Measurements from ENCODE around the gene SETD2.
A peak's percentile ranks its signal among the peaks of the same experiment; 100 is the strongest.
"Not testable (repeated sequence)": the region's sequence is repeated elsewhere in the genome, so short reads cannot be mapped to it uniquely, and the experiment has no call there.

The SETD2 gene

DNA sequence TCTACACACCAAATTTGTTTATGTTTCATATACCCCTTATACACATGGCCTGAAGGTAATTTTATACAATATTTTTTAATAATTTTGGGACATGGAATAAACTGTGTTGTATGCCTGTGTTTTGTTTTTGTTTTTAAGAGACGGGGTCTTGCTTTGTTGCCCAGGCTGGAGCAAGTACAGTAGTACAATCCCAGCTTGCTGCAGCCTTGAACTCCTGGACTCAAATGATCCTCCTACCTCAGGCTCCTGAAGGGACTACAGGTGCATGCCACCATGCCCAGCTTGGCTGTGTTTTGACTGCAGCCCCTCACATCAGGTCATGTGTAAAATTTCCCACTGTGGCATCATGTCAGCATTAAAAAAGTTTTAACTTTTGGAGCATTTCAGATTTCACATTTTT lies 18.6 kb downstream of the SETD2 start:
- DNase-seq: no peak

DNA sequence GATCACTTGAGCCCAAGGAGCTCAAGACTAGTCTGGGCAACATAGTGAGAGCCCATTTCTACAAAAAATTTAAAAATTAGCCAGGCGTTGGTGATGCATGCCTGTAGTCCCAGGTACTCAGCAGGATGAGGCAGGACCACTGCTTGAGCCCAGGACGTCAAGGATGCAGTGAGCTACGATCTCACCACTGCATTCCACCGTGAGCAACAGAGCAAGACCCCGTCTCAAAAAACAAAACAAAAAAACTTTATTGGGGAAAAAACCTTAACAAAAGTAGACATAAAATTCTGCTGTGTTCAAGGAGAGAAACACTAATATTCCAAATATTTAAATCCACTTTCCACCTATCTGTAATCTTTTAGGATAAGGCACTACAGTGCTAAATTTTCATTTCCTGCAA lies 20.8 kb downstream of the SETD2 start:
- no peak for DNase-seq

GRCh38 chr3:47142536-47142935 lies 21.4 kb downstream of the SETD2 start:
- DNase-seq: not testable (repeated sequence)

DNA sequence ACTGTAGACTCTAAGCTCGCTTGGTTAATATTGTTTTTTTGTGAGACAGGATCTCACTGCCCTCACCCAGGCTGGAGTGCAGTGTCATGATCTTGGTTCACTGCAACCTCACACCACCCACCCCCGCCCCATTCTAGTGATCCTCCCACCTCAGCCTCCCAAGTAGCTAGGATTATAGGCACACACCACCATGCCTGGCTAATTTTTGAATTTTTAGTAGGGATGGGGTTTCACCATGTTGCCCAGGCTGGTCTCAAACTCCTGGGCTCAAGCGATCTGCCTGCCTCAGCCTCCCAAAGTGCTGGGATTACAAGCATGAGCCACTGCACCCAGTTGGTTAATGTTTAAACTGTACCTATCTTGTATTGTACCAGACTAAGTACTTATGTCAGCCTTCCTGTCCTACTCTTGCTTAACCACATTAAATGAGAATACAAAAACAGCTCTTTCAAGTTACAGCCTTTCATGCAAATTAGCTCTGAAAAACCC lies 22.9 kb downstream of the SETD2 start:
- not testable (repeated sequence) for DNase-seq

GRCh38 chr3:47140553-47140952 lies 23.4 kb downstream of the SETD2 start:
- DNase-seq: not testable (repeated sequence)

DNA sequence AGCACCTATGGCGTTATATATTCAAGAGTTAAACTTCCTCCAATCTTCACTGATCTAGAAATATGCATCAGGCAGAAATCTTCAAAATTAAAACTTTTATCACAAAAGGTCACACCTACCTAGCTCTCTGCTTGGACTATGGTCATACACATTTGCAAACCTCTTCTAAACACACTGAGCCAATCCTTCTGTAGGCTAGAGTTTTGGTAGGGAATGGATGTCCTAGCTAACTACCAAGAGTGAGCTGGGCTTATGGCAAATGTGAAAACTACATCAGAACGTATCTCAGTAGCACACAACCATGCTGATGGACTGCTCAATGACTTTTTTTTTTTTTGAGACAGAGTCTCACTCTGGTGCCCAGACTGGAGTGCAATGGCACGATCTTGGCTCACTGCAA lies 29.6 kb downstream of the SETD2 start:
- DNase-seq: no peak

DNA sequence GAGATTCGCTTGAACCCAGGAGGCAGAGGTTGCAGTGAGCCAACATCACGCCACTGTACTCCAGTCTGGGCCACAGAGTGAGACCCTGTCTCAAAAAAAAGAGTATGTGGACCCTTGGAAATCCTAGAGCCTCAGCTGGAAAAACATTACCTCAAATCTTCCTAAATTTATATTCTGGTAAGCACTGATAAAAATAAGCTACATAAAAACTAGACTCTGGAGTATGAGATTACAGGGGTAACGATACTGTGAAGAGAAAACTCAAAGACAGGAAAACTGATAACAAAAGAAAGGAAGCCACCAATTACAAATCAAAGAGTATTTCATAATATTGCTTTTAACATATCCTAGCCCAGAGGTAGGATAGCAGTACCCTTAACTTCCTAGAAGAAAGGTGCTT lies 30.3 kb downstream of the SETD2 start:
- DNase-seq: no peak

GRCh38 chr3:47130557-47130956 lies 33.4 kb downstream of the SETD2 start:
- DNase-seq: no peak

DNA sequence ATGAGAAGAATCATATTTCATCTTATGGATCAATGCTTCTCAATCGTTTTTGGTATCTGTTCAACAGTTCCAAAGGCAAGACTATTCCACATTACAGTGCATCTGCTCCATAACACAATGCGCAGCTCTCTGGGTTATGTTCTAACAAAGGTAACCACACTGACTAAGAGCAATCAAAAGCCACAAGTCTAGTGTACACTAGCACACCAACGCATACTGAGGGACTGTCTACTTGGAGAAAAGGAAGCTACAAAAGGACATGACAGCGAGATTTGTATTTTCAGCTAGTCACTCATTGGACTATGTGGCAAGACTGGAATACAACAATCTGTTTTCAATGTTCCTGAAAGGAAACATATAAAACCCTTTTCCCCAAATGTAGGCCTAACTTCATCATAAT lies 35.8 kb downstream of the SETD2 start:
- DNase-seq: no peak

- no peak for DNase-seq
Measured at GRCh38 chr3:47123857-47124256, 40.1 kb downstream of the SETD2 start.

DNA sequence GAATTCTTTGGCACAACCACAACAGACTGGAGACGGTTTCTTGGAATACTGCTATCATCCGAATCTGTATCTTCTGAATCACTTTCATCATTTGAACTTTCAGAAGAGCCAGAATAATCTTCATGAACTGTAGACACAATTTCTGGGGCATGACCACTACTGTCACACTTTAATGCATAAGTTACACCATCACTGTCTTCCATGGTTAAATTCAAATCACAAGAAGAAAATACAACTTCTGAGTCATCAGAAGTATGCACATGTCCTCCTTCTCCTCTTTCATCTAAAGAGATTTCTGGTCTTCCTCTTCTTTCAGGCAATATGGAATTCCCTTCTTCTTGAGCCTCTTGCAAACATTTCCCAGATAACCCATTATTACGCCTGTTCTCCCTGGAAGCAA lies 42.5 kb downstream of the SETD2 start:
- DNase-seq: no peak

DNA sequence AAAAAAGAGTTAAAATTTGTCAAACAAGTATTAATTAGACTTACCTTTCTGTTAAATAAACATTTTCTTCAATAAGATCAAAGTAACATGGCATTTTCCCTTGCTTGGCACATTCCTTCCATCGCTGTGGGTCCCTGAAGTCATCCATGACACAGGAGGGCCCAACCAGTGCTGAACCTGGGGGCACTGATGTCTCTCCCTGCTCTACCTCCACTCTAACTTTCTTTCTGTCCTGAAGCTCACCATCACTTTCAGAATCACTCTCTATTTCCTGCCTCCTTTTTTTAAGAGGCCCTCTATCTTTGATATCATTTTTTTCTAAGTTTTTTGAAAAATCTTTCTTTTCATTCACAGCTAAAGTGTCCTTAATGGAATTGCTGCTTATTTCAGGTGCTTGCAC lies 43.8 kb downstream of the SETD2 start:
- DNase-seq: no peak

GRCh38 chr3:47119387-47119786 lies 44.5 kb downstream of the SETD2 start:
- DNase-seq: not testable (repeated sequence)

DNA sequence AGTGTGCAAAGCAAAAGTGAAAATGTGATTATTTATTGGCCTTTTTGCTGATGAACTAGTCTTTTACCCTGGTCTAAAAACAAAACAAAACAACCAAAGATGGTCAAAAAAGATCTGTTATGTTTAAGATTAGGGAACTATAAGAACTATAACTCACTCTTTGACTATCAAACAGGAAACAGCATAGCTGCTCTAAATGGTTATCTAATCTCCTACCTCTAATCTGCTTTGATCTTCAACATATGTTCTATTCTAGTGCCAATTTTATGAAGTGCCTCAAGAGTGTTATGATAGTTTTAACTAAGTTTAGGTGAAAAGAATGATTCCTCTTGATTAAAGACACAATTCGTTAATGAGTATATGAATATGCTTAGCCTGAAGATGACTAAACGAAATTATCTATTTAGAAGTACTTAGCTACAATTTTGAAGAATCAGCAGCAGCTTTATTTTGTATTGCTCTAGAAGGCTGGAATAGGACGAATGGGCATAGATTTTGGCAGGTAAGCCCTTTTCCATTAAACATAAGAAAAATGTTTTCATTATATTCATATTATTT lies 46.0 kb downstream of the SETD2 start:
- DNase-seq: peak; percentile 49

- DNase-seq: not testable (repeated sequence)
Measured at GRCh38 chr3:47115524-47115923, 48.4 kb downstream of the SETD2 start.

DNA sequence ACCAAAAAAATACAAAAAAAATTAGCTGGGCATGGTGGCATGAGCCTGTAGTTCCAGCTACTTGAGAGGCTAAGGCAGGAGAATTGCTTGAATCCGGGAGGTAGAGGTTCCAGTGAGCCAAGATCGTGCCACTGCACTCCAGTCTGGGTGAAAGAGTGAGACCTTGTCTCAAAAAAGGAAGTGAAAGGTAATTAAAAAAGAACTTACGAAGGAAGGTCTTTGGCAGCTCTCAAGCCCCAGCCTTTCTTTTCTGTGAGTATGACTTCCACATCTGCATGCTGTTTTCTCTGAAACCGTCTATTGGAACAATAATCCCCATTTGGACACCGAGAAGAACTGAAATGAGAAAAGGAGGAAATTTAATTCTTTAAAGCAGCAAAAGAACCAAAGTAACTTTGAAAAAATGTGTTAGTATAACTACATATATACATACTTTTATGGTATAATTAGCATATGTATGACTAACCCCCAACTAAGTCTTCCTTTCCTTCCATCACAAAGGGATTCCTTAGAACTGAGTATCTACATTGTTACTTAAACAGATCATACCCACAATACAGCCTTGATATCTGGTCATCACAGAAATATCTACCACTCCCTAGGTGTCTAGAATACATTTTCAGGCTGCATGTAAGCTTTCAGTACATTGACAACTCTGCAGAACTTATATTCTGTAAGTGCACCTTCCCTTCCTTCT lies 50.1 kb downstream of the SETD2 start:
- no peak for DNase-seq

DNA sequence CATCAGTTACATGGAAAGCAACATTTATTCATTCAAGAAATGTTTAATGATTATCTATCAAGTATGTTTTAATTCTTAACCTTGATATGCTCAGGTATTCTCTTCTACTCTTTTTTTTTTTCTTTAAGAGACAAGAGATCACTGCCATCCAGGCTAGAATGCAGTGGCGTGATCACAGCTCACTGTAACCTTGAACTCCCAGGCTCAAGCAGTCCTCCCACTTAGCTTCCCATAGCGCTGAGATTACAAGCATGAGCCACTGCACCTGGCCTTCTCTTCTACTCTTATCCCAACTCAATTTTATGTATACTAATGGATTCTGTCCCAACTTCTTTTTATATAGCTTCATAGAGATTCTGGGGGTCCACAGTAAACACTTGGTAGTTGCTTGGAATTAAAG lies 50.9 kb downstream of the SETD2 start:
- no peak for DNase-seq

- no peak for DNase-seq
Measured at GRCh38 chr3:47109393-47109792, 54.5 kb downstream of the SETD2 start.

- DNase-seq: no peak
Measured at GRCh38 chr3:47108546-47108945, 55.4 kb downstream of the SETD2 start.

DNA sequence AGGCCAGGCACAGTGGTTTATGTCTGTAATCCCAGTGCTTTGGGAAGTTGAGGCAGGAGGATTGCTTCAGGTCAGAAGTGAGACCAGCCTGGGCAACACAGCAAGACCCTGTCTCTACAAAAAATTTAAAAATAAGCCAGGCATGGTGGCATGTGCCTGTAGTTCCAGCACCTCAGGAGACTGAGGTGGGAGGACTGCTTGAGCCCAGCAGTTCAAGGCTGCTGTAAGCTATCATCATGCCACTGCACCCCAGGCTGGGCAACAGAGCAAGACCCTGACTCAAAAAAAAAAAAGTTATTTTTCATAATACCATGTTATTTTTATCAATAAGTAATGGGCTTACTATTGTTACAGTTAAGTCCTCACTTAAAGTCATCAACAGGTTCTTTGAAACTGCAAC lies 59.7 kb downstream of the SETD2 start:
- DNase-seq: no peak

DNA sequence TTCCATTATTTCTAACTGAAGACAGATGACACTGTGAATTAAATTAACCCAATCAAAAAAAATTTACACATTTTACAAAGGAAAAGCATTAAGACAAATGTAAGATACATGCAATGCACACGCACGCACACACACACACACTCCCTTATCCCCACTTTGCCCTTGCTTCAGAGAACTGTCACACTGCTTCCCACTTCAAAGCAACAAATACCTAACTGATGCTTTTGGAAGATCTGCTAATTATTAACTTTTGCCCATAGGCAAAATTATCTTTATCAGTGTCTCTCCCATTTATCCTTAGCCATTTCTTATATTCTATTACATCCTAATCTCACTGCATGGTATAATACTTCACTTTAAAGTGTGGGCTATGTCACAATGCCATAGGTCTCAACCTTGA lies 60.3 kb downstream of the SETD2 start:
- DNase-seq: no peak

DNA sequence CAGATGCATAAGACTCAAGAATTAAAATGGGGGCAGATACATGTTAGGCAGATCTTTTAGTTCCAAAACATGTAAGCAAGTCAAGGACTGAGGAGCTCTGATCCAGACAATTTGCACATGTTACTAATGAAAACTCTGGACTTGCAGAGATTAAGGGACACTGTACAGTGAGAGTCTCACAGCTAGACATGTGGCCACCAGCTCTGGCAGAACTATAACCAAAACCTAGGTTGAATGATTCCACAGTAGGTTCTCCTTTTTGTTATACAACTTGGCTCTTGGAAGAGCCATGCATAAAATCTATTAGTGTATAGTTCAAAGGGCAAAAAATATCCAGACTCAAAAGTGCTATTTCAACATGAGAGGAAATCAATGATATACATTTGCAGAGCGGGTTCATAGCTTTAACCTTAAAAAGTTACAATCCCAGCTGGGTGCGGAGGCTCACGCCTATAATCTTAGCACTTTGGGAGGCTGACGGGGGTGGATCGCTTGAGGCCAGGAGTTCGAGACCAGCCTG lies 61.8 kb downstream of the SETD2 start:
- DNase-seq: no peak

DNA sequence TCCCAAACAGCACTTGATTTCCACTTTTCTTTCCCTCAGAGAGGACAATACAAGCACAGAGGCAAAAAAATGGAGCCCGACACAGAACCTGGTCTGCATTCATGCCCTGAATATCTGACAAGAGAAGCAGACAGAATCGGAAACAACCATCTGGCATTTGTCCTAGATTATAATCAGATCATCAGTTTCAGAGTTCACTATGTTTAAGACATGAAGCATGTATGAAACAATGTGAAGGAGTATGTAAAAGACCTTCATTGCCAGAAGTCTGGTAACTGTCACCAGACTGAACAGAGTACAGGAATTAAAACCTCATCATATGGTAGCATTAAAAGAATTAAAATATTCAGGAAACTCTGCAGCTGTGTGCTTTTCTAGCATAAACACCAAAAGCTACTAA lies 65.0 kb downstream of the SETD2 start:
- no peak for DNase-seq

DNA sequence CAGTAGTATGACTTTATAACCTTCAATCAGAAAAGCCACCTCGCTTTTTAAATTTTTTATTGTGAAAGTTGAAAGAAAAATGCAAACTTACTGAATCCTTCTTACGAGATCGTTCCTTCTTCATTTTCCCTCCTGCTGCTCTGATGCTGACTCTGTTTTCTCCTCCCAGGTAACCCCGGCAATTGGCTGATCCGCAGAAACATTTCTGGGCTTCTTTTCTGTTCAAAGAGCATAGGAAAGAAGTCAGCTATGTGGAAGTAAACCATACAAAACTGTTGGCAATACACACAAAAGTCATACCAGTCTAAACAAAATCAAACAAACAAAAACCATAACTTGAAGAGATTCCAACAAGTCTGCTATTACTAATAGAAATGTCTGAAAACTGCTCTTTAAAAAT lies 66.0 kb downstream of the SETD2 start:
- DNase-seq: no peak

DNA sequence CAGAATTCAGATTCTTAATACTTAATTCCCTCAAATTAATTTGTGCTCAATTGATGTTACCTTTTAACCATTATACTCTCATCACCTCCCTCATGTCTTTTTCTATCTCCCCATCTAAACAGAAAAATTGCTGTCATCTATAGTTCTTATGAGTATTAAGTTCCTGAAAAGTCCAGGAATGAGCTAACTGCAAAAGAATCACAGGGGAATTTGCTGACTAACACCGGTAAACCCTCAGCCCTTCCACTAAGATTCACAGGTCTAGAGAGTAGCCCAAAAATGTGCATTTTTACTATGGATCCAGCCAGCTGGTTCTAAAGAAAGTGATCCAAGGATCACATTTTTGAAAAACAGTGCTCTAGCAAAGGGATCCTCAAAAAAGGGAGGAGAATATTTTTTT lies 67.0 kb downstream of the SETD2 start:
- no peak for DNase-seq

Measured in NCI-H82 (cell line).